GM03348 (cell line): ENCODE measurements around the gene NPBWR2.

Source experiments
- DNase-seq: peaks from one replicate; pipeline ENCODE4 v3.0.0; 2012; ENCODE audit warnings: low spot score

NPBWR2 gene

DNA sequence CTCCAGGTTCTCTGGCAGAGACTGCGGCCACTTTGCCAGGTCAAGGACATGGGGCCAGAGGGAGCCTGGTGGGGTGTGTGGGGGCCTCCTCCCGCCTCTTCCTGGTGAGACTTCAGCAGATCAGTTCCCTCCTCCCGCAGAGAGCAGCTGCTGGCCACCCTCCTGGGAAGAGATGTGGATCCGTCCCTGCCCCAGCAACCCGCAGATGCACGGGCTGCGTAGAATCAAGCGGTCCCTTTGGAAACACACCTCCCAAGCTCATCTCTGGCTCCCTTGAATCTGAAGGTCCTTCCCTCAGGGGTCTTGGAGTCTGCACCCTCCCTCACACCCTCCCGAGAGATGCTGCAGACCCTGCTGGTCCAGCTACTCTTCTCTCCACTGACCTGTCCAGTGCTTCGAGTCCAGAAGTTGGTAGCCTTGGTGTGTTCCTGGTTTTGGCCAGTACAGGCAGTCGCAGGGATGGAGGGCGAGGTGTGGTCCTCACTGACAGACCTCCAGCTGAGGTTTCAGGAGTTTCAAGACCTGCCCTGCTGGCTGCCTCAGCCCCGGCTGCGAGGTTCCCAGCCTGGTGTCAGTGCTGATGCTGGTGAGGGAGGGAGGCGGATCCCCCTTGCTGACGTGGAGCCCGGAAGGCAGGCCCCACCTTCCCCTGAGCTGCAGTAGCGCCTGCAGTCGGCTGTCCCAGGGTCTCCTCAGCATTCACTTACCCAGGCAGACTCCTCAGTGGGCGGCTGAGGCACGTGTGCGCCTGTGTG is at the start of gene NPBWR2:
TSS of gene NPBWR2 (minus strand) at position 585 of the 755 bp plus-strand sequence. CDS start 734 bp downstream, outside the sequence.
- no peak for DNase-seq

GRCh38 chr20:64156136-64156885 is 48.9 kb upstream of the NPBWR2 start:
- DNase-seq: no peak

- DNase-seq: no peak
These were observed 48.1 kb upstream of the NPBWR2 start for GRCh38 chr20:64155258-64156135.

DNA sequence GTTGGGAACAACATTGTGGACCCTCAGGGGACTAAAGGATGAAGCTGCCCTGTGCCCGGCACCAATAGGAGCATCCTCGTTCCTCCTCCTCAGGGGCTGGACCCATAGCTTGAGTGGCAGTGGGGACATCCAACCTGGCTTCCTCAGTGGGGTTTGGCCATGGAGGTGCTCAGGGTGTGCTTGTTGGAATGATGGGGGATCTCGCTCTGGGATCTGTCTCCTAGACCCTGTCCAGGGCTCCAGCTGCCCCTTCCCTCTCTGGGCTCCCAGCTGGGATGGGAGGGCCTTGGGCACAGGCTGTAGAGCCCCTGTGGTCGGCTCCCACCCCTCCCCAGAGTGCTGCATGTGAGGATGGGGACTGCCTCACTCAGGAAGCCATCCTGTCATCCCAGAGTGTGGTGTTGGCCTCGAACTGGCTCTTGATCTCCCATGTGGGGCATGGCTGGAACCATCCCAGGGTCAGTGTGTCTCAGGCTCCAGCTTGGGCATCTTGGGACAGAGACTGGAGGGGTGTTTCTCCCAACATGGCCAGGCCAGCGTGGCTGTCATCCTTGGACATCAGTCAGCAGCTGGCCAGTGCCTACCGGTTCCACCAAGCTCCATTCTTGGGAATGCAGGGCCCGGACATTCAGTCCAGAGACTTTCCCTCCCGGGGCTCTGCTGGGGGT is 47.4 kb upstream of the NPBWR2 start:
- no peak for DNase-seq

DNA sequence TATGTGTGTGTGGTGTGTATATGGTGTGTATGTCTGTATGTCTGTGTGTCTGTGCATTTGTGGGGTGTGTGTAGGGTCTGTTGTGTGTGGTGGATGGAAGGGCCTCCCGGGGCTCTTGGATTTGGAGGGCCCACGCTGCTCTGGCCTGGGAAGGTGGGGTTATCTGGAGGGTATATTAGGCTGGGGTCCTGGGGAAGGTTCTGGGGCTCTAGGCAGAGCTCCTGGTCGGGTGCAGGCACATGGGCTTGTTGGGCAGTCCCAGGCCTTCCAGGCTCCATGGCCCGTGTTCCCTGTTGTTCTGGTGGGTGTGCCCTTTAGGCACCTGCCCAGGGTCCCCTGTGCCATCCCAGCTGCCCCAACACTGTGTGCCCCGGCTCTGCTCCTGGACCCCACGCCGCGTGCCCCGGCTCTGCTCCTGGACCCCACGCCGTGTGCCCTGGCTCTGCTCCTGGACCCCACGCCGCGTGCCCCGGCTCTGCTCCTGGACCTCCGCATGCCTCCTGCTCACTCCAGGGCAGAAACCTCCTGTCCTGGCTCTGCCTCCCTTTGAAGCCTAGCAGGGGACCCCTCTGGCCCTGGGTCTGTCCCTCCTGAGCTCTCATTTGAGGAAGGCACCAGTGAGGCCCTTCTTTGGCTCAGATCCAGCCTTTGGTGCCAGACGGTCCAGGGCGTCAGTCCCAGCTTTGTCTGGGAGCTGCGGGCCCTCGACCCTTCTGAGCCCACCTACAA is 46.7 kb upstream of the NPBWR2 start:
- DNase-seq: no peak

GRCh38 chr20:64153410-64153809 is 46.0 kb upstream of the NPBWR2 start:
- no peak for DNase-seq

- no peak for DNase-seq
These were observed 45.5 kb upstream of the NPBWR2 start for GRCh38 chr20:64152906-64153305.

GRCh38 chr20:64151633-64152530 is 44.5 kb upstream of the NPBWR2 start:
- no peak for DNase-seq

DNA sequence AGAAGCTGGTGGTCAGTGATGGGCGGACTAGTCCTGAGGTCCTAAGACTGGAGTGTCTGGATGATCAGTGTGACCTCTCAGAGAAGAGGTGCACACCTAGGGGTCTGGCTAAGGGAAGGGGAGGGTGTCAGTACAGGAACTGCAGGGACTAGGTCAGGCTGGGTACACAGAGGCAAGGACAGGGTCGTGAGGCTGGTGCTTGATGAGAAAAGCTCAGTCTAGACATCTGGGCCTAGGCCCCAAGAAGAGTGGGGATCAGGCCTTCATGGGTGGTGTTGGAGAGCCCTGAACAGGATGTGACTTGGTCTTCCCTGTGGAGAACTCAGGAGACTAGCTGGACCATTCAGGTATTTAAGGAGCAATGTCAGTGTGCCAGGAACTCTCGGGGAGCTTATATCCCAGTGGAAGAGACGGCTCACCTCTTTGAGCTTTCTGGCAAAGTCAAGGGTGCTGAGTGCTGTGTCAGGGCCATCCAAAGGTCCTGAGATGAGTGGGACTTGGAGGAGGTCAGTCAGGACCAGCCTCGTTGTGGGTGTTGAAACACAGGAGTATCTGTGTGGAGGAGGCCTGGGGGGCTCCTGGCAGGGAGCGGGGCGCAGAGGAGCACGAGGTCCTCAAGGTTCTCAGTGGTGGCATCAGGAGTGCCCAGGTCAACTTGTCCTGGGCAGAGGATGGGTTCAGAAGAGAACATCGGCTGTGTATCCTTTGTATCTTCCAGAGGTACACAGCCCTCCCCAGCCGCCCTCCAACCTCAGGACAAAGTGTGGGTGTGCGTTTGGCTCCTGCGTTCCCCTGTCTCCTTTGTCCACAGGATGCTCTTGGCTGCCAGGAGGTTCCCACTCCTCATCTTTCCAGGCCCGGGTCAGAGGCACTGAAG is 43.6 kb upstream of the NPBWR2 start:
- no peak for DNase-seq

GRCh38 chr20:64149809-64150560 is 42.6 kb upstream of the NPBWR2 start:
- no peak for DNase-seq

DNA sequence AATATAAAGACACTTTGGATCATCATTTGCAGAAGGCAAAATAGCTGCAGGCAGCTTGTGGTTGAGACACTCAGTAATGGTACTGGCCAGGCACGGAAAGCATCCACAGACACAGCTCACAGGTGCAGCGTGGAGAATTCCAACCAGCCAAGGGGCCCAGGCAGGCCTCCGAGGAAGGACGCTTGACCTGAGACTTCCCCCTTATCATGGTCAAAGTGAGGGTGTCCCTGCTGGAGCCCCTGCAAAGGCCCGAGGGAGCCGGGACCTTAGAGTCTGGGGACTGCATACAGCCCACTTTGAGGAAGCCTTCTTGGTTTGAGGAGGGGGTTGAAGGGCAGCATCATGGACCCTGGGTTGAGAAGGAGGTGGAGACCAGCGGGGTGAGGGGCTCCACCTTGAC is 41.8 kb upstream of the NPBWR2 start:
- no peak for DNase-seq

DNA sequence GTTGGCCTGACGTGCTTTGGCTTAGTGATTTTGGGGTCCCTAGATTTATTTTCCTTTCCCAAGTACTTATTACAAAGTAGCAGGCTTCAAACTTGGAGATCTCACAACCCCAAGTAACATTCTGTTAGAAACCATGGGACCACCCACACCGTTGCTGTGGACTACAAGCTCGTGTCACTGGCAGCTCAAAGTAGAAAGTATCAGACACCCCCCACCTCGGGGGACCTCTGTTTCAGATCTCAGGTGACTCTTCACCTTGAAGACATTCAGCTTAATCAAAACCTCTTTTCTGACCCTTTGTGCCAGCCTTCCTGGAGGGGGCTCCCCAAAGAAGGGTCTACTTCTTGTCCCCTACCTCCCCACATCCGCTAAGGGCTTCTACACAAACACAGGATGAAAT is 41.2 kb upstream of the NPBWR2 start:
- DNase-seq: no peak

DNA sequence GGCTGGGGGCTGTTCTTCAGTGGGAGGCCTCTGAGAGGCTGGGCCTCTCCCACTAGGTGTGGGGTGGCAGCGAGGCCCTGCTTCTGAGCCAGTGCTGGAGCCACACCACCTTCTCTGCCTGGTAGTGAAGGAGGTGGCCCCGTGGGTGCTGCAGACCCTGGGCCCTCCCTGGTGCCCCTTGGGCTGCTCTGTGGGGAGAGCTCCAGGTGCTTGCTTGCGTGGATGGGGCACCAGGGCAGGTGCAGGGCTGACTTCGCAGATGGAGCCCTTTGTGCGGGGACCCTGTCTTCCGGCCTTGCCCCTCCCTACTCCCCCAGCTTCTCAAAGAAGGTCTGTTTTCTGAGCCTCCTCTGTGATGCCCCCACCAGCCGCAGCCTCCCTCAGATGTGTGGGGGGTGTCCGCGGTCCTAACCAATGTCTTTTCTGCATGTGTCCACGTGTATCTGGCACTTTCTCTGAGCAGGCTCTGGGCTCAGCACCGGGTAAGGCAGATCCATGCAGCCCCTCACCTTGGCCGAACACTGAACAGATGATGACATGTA is 39.6 kb upstream of the NPBWR2 start:
- DNase-seq: no peak

- DNase-seq: no peak
These were observed 39.1 kb upstream of the NPBWR2 start for GRCh38 chr20:64146301-64146935.

GRCh38 chr20:64145458-64146300 is 38.3 kb upstream of the NPBWR2 start:
- no peak for DNase-seq

- no peak for DNase-seq
These were observed 37.0 kb upstream of the NPBWR2 start for GRCh38 chr20:64144144-64144912.
